ENCODE data around the gene RNF212B. TPM values are rescaled to one million over a fixed set of nuclear protein-coding genes. Genes with fewer than 3 reads are reported as not detected.
A peak's percentile ranks its signal among the peaks of the same experiment; 100 is the strongest.

Gene RNF212B
- total and polyA plus RNA-seq, 2 of the 13 experiments (the other 11 are each of a cell fraction or from before 2014, with no cell fraction given): 0.05 TPM; not detected in 1

DNA sequence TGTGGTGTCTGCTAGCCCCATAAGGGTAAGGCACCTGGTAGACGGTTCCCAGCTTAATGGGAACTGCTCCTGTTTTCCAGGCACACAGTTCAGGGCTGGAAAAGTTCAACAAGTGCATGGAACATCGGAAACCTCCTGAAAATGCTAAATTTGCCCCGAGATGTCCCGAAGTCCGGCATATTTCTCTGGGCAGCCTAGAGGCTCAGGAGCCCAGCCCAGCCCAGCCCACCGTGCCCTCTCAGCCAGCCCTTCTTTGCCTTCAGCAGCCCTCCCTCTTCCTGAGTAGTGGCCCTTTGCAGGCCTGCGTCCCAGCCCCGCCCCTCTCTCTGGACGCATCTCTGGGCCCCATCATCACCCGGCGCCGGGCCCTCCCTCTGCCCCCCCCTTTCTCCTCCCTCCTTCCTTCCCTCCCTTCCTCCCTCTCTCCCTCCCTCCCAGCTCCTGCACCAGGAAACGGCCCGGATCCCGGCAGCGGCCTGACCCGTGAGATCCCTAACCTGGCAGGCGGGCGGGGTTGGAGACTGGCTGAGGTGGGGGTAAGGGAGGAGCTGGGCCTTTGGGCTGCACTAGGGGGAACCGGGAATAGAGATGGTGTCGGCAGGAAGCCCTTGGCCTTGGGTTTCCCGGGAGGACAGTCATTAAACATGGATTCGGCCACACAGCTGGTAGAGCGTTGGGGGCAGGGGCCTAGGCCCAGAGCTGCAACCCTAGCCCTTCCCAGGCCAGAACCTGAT, 68.8 kb downstream of the RNF212B start, which contains the start of gene BCL2L2 (continued):
- TF ChIP-seq, protein P1, sequence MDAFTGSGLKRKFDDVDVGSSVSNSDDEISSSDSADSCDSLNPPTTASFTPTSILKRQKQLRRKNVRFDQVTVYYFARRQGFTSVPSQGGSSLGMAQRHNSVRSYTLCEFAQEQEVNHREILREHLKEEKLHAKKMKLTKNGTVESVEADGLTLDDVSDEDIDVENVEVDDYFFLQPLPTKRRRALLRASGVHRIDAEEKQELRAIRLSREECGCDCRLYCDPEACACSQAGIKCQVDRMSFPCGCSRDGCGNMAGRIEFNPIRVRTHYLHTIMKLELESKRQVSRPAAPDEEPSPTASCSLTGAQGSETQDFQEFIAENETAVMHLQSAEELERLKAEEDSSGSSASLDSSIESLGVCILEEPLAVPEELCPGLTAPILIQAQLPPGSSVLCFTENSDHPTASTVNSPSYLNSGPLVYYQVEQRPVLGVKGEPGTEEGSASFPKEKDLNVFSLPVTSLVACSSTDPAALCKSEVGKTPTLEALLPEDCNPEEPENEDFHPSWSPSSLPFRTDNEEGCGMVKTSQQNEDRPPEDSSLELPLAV (CRISPR knock-in tag; conservative IDR thresholded peaks at IDR 0.05; ENCODE audit: low read depth): no peak
- TF ChIP-seq JARID2 (CRISPR knock-in tag; IDR thresholded peaks at IDR 0.05; ENCODE audit: insufficient replicate concordance): peak; percentile 96
- peak; percentile 99 for TF ChIP-seq ZNF792 (CRISPR knock-in tag; IDR thresholded peaks at IDR 0.05)
- TF ChIP-seq ZNF432 (CRISPR knock-in tag; IDR thresholded peaks at IDR 0.05; ENCODE audit: borderline replicate concordance): no peak
- peak; percentile 69 for TF ChIP-seq ETV5 (CRISPR knock-in tag; IDR thresholded peaks at IDR 0.05; ENCODE audit: borderline replicate concordance)
- TF ChIP-seq, protein P2, sequence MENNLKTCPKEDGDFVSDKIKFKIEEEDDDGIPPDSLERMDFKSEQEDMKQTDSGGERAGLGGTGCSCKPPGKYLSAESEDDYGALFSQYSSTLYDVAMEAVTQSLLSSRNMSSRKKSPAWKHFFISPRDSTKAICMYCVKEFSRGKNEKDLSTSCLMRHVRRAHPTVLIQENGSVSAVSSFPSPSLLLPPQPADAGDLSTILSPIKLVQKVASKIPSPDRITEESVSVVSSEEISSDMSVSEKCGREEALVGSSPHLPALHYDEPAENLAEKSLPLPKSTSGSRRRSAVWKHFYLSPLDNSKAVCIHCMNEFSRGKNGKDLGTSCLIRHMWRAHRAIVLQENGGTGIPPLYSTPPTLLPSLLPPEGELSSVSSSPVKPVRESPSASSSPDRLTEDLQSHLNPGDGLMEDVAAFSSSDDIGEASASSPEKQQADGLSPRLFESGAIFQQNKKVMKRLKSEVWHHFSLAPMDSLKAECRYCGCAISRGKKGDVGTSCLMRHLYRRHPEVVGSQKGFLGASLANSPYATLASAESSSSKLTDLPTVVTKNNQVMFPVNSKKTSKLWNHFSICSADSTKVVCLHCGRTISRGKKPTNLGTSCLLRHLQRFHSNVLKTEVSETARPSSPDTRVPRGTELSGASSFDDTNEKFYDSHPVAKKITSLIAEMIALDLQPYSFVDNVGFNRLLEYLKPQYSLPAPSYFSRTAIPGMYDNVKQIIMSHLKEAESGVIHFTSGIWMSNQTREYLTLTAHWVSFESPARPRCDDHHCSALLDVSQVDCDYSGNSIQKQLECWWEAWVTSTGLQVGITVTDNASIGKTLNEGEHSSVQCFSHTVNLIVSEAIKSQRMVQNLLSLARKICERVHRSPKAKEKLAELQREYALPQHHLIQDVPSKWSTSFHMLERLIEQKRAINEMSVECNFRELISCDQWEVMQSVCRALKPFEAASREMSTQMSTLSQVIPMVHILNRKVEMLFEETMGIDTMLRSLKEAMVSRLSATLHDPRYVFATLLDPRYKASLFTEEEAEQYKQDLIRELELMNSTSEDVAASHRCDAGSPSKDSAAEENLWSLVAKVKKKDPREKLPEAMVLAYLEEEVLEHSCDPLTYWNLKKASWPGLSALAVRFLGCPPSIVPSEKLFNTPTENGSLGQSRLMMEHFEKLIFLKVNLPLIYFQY (CRISPR knock-in tag; IDR thresholded peaks at IDR 0.05; ENCODE audit: borderline replicate concordance): peak; percentile 94
- TF ChIP-seq SSRP1 (CRISPR knock-in tag; IDR thresholded peaks at IDR 0.05): 0 out of 2 replicates have a peak, but pooled peaks have one; percentile 35
- TF ChIP-seq ZNF674 (CRISPR knock-in tag; IDR thresholded peaks at IDR 0.05; ENCODE audit: low read depth): no peak
- TF ChIP-seq ZNF672 (CRISPR knock-in tag; IDR thresholded peaks at IDR 0.05): no peak
- no peak for TF ChIP-seq ZKSCAN5 (CRISPR knock-in tag; IDR thresholded peaks at IDR 0.05)
- TF ChIP-seq CREB1 (IDR thresholded peaks at IDR 0.05): peak; percentile 99
- TF ChIP-seq CREB1 (CRISPR knock-in tag; IDR thresholded peaks at IDR 0.05): no peak
- peak; percentile 96 for TF ChIP-seq MED8 (CRISPR knock-in tag; IDR thresholded peaks at IDR 0.05; ENCODE audit: insufficient replicate concordance)
- TF ChIP-seq, protein P3, sequence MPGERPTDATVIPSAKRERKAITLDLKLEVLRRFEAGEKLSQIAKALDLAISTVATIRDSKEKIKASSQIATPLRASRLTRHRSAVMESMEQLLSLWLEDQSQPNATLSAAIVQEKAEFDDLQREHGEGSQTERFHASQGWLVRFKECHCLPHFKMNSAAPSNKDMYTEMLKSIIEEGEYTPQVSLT (CRISPR knock-in tag; IDR thresholded peaks at IDR 0.05; ENCODE audit: borderline replicate concordance, low read depth): no peak
- peak; percentile 98 for TF ChIP-seq BORCS8-MEF2B (CRISPR knock-in tag; IDR thresholded peaks at IDR 0.05)
- peak; percentile 83; the same call in 1 of the 2 replicates for TF ChIP-seq ZNF335 (CRISPR knock-in tag; IDR thresholded peaks at IDR 0.05)
- TF ChIP-seq ZNF382 (CRISPR knock-in tag; IDR thresholded peaks at IDR 0.05; ENCODE audit: borderline replicate concordance): no peak
- TF ChIP-seq HNRNPK (IDR thresholded peaks at IDR 0.05; ENCODE audit: low read depth, low read length, poor library complexity, severe bottlenecking): peak; percentile 100
- TF ChIP-seq, protein P4, sequence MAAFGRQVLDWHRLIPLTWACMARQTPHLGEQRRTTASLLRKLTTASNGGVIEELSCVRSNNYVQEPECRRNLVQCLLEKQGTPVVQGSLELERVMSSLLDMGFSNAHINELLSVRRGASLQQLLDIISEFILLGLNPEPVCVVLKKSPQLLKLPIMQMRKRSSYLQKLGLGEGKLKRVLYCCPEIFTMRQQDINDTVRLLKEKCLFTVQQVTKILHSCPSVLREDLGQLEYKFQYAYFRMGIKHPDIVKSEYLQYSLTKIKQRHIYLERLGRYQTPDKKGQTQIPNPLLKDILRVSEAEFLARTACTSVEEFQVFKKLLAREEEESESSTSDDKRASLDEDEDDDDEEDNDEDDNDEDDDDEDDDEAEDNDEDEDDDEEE (CRISPR knock-in tag; IDR thresholded peaks at IDR 0.05): peak; percentile 78
- no peak for TF ChIP-seq DPF2 (CRISPR knock-in tag; IDR thresholded peaks at IDR 0.05; ENCODE audit: borderline replicate concordance, low read depth)
- TF ChIP-seq SIN3A (IDR thresholded peaks at IDR 0.05; ENCODE audit: borderline replicate concordance, low read depth, low read length): peak; percentile 96; the same call in 1 of the 2 replicates

Measured in HepG2 (cell line).